K562 (cell line): ENCODE results near the gene CLCNKA. TPM values are rescaled to one million over a fixed set of nuclear protein-coding genes. Genes with fewer than 3 reads are reported as not detected.

Experiments
- E2F1 ChIP-seq: sonication (generic); formaldehyde crosslinking; IDR thresholded peaks from 2 replicates; pipeline ENCODE4 v1.8.1; 2023; ENCODE audit warnings: mild to moderate bottlenecking, missing genetic modification reagents, moderate library complexity
- E2F3 ChIP-seq: fragments of 250-450 bp; sonication (Bioruptor Pico); IDR thresholded peaks from 2 replicates; pipeline ENCODE4 v1.4.0; 2020; ENCODE audit warnings: mild to moderate bottlenecking
- EWSR1 ChIP-seq: fragments of 450-650 bp; IDR thresholded peaks from 2 replicates; pipeline ENCODE4 v1.6.1; 2018; ENCODE audit warnings: borderline replicate concordance, mild to moderate bottlenecking, low read depth, moderate library complexity; ENCODE audit not compliant: partially characterized antibody
- HMGN3 ChIP-seq: IDR thresholded peaks from 2 replicates; pipeline ENCODE4 v1.6.1; 2011; ENCODE audit warnings: borderline replicate concordance, low read depth, mild to moderate bottlenecking, mixed read lengths, low read length; ENCODE audit not compliant: insufficient read length; ENCODE audit errors: extremely low read depth
- HNRNPH1 ChIP-seq: fragments of 200-400 bp; formaldehyde crosslinking; optimal IDR thresholded peaks from 2 replicates; pipeline ENCODE3; 2017; ENCODE audit warnings: low read depth, mild to moderate bottlenecking, low read length, moderate library complexity
- KLF16 ChIP-seq: IDR thresholded peaks from 2 replicates; pipeline ENCODE4 v1.6.1; 2016; ENCODE audit warnings: antibody characterized with exemption
- KLF6 ChIP-seq: fragments of 250-450 bp; sonication (Bioruptor Pico); IDR thresholded peaks from 2 replicates; pipeline ENCODE4 v1.4.0; 2020; ENCODE audit warnings: mild to moderate bottlenecking, moderate library complexity, borderline replicate concordance
- LEF1 ChIP-seq: fragments of 450-650 bp; IDR thresholded peaks from 2 replicates; pipeline ENCODE4 v1.6.1; 2016; ENCODE audit warnings: mild to moderate bottlenecking
- RFX1 ChIP-seq: fragments of 450-650 bp; IDR thresholded peaks from 2 replicates; pipeline ENCODE4 v1.6.1; 2016; ENCODE audit warnings: mild to moderate bottlenecking, moderate library complexity
- TCF7 ChIP-seq: sonication (generic); IDR thresholded peaks from 2 replicates; pipeline ENCODE4 v1.6.1; 2016; ENCODE audit warnings: antibody characterized with exemption, borderline replicate concordance
- TEAD2 ChIP-seq: fragments of 450-650 bp; IDR thresholded peaks from 2 replicates; pipeline ENCODE4 v1.6.1; 2016; ENCODE audit warnings: missing genetic modification characterization, control low read depth, missing compliant biosample characterization
- THRAP3 ChIP-seq: fragments of 450-650 bp; IDR thresholded peaks from 2 replicates; pipeline ENCODE4 v1.6.1; 2016; ENCODE audit warnings: mild to moderate bottlenecking, inconsistent platforms, borderline replicate concordance
- UBTF ChIP-seq, 2 experiments: IDR thresholded peaks; 2 replicates each; pipeline ENCODE4 v1.6.1; 2012; ENCODE audit warnings: improper control_type of control experiment in 2 of 2, low read depth in 2 of 2, low read length in 2 of 2, borderline replicate concordance in 1 of 2
- XRCC5 ChIP-seq: fragments of 200-400 bp; formaldehyde crosslinking; IDR thresholded peaks from 2 replicates; pipeline ENCODE4 v1.6.1; 2017; ENCODE audit warnings: low read depth, mild to moderate bottlenecking, low read length
- ZBTB7A ChIP-seq: IDR thresholded peaks from 2 replicates; pipeline ENCODE4 v1.6.1; 2011; ENCODE audit warnings: low read depth, mild to moderate bottlenecking, low read length, moderate library complexity, borderline replicate concordance; ENCODE audit not compliant: control insufficient read depth
- ZNF316 ChIP-seq: fragments of 450-650 bp; IDR thresholded peaks from 2 replicates; pipeline ENCODE4 v1.6.1; 2016
- polyA plus RNA-seq, 8 experiments: library from polyadenylated mRNA; depleted of rRNA in 4 of 8; stranded (reverse) in 5 of 8; unstranded in 3 of 8; fragments of >200 nt; fragmentation: Nextera tagmentation in 2 of 8; fragmentation: Illumina TruSeq in 1 of 8; extraction: Ambion mirVana in 2 of 8; extraction: Trizol in 1 of 8; gene quantifications; 2 replicates each; pipeline versions ENCODE4 v1.2.1 to v1.2.3, GENCODE V29; 2011 to 2014; ENCODE audit warnings: inconsistent platforms in 1 of 8, missing spikeins in 1 of 8
- total RNA-seq, 7 experiments: library from RNA; depleted of rRNA in 6 of 7; stranded (reverse); fragments of >200 nt in 6 of 7; fragmentation: Illumina TruSeq in 2 of 7; extraction: Trizol in 2 of 7; gene quantifications; 2 replicates each; pipeline versions ENCODE4 v1.2.1 to v1.2.3, GENCODE V29; 2011 to 2021; ENCODE audit warnings: low replicate concordance in 1 of 7
- TF ChIP-seq, protein P1 (sequence below): sonication (generic); formaldehyde crosslinking; IDR thresholded peaks from 2 replicates; pipeline ENCODE4 v1.8.0; 2023; ENCODE audit warnings: mild to moderate bottlenecking, missing genetic modification reagents
- TF ChIP-seq, protein P2 (sequence below): fragments of 250-450 bp; sonication (Bioruptor Pico); IDR thresholded peaks from 2 replicates; pipeline ENCODE4 v1.4.0; 2020; ENCODE audit warnings: mild to moderate bottlenecking, moderate library complexity

CLCNKA gene
- total and polyA plus RNA-seq, 9 of the 15 experiments (the other 6 are each of a cell fraction or from before 2014, with no cell fraction given), result 0.03 to 0.37 (median 0.10) TPM; not detected in 3

- TF ChIP-seq, protein P1, sequence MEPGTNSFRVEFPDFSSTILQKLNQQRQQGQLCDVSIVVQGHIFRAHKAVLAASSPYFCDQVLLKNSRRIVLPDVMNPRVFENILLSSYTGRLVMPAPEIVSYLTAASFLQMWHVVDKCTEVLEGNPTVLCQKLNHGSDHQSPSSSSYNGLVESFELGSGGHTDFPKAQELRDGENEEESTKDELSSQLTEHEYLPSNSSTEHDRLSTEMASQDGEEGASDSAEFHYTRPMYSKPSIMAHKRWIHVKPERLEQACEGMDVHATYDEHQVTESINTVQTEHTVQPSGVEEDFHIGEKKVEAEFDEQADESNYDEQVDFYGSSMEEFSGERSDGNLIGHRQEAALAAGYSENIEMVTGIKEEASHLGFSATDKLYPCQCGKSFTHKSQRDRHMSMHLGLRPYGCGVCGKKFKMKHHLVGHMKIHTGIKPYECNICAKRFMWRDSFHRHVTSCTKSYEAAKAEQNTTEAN (CRISPR knock-in tag), result 0 out of 2 replicates have a peak, but pooled peaks have one; percentile 20
- TF ChIP-seq HMGN3, result no peak
- TF ChIP-seq LEF1, result no peak
- no peak for TF ChIP-seq E2F3 (CRISPR knock-in tag)
- TF ChIP-seq ZNF316, result no peak
- TF ChIP-seq HNRNPH1, result no peak
- TF ChIP-seq, protein P2, sequence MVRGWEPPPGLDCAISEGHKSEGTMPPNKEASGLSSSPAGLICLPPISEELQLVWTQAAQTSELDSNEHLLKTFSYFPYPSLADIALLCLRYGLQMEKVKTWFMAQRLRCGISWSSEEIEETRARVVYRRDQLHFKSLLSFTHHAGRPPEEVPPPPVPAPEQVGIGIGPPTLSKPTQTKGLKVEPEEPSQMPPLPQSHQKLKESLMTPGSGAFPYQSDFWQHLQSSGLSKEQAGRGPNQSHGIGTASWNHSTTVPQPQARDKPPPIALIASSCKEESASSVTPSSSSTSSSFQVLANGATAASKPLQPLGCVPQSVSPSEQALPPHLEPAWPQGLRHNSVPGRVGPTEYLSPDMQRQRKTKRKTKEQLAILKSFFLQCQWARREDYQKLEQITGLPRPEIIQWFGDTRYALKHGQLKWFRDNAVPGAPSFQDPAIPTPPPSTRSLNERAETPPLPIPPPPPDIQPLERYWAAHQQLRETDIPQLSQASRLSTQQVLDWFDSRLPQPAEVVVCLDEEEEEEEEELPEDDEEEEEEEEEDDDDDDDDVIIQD, result no peak
- no peak for TF ChIP-seq TCF7
- no peak for TF ChIP-seq UBTF (IDR thresholded peaks at IDR 0.05; ENCODE audit: borderline replicate concordance in 1 of 2, low read depth in 2 of 2, low read length in 2 of 2)
- TF ChIP-seq TEAD2 (tag), result no peak
- 0 out of 2 replicates have a peak, but pooled peaks have one; percentile 47 for TF ChIP-seq XRCC5
- peak; percentile 84 for TF ChIP-seq ZBTB7A
- no peak for TF ChIP-seq RFX1
- no peak for TF ChIP-seq KLF6
- peak; percentile 61; the same call in 1 of the 2 replicates for TF ChIP-seq THRAP3
- peak; percentile 47; the same call in 1 of the 2 replicates for TF ChIP-seq KLF16
- TF ChIP-seq EWSR1, result no peak
- TF ChIP-seq E2F1 (CRISPR knock-in tag), result no peak
Measured at GRCh38 chr1:16009030-16009460, 12.8 kb upstream of the CLCNKA start (continued).
